Stimulated activated CD4-positive, alpha-beta T cell treated with anti-CD3 and anti-CD28 coated beads, Interleukin-1b, Interleukin-23, amount 100 ng/mL, for 24 hours (primary cell): ENCODE results near the gene PXMP2.
"Not testable (repeated sequence)": the region's sequence is repeated elsewhere in the genome, so short reads cannot be mapped to it uniquely, and the experiment has no call there.

ENCODE experiments used
- DNase-seq, 4 experiments: peaks; one replicate each; pipeline ENCODE4 v3.0.0-alpha.2; 2020; ENCODE audit warnings: low read depth in 4 of 4, low spot score in 1 of 4

The PXMP2 gene

GRCh38 chr12:132692030-132692429, 4.6 kb downstream of the PXMP2 start:
- not testable (repeated sequence) for DNase-seq

GRCh38 chr12:132694888-132695287, 7.5 kb downstream of the PXMP2 start:
- DNase-seq = not testable (repeated sequence)

DNA sequence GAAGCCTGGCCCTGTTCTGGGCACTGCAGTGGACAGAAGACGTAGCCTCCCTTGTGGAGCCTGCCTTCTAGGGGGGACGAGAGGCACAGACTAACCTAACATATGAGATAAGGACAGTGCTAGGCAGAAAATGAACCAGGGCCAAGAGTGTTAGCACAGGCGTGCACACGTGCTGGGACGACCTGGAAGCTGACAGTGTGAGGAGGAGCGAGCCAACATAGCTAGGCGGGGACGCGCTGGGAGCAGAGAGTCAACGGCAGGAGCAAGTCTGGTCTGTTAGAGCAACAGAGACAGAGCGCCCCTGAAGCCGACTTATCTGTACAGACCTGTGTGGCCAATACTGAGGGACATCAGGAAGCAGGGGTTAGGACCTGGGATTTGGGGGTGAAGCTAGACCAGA, 8.0 kb downstream of the PXMP2 start:
- no peak for DNase-seq

- DNase-seq = no peak
Observed at GRCh38 chr12:132698341-132698740, 11.0 kb downstream of the PXMP2 start.

- DNase-seq = no peak
Observed at GRCh38 chr12:132700212-132700822, 12.9 kb downstream of the PXMP2 start.

DNA sequence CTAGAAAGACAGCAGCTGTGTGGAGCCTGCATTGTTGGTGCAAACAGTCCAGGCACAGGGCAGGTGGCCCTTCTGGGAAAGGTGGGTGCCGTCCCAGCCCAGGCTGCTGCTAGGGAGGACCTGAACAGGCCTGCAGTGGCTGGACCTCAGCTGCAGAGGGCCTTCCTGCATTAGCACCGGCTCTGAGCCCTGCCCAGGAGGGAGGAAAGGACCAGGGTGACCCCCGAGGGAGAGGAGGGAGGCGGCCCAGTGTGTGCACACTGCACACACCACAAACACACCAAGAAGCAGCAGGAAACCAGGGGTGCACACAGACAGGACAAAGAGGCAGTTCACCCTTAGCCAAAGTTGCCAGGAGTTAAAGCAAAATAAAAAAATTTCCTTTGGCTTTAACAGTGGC, 15.3 kb downstream of the PXMP2 start:
- no peak for DNase-seq

- DNase-seq = no peak
Observed at GRCh38 chr12:132703641-132704040, 16.3 kb downstream of the PXMP2 start.

GRCh38 chr12:132707241-132707640, 19.9 kb downstream of the PXMP2 start:
- DNase-seq = no peak

GRCh38 chr12:132708150-132708549, 20.8 kb downstream of the PXMP2 start:
- DNase-seq = no peak

- no peak for DNase-seq
Observed at GRCh38 chr12:132710043-132710404, 22.6 kb downstream of the PXMP2 start.

GRCh38 chr12:132710405-132711079, 23.2 kb downstream of the PXMP2 start, which contains the start of gene PGAM5:
Gene PGAM5, plus strand, starts transcription at chr12:132710842. Its CDS starts 35 bp downstream, at chr12:132710877.
- peak; percentile 54 to 80 (median 67) for DNase-seq

DNA sequence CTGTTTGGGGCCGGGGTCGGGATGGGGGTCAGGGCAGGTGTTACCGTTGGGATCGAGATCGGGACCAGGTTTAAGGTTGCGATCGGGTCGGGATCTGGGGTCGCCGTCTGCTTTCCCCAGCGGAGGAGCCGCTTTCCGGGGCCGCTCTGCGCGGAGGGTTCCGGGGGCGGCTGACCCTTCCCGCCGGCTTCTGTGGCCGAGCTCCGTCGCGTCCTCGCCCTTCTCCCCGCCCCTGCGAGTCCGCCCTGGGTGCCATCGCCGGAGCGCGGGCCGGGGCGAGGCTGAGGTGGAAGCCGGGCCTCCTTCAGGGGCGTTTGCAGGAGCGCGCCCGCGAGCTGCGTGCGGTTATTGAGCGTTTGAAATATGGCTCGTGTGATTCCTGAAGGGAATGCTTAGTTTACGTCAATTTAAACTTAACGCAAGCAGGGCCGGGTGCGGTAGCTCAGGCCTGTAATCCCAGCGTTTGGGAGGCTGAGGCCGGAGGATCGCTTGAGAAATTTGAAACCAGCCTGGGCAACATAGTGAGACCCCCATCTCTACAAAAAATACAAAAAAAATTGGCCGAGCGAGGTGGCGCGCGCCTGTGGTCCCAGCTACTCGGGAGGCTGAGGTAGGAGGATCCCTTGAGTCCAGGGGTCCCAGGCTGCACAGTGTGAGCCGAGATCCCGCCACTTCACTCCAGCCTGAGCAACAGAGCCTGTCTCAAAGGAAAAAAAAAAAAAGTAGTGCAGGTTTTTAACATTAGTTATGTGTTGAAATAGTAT, 23.9 kb downstream of the PXMP2 start:
- no peak for DNase-seq

- DNase-seq = no peak
Observed at GRCh38 chr12:132713123-132713522, 25.7 kb downstream of the PXMP2 start.

DNA sequence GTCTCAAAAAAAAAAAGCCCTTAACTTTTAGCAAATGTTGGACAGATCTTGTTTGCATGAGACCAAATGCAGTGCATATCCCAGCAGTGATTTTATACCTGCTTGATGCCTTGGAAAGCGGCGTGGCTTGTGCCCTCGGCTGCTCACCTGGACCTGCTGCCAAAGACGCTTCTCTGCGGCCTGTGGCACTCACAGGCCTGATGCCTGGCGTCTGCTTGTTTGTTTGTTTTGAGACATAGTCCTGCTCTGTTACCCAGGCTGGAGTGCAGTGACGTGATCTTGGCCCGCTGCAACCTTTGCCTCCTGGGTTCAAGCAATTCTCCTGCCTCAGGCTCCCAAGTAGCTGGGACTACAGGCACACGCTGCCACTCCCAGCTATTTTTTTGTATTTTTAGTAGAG, 28.5 kb downstream of the PXMP2 start:
- DNase-seq = no peak

GRCh38 chr12:132716356-132716755, 29.0 kb downstream of the PXMP2 start:
- no peak for DNase-seq

- no peak for DNase-seq
Observed at GRCh38 chr12:132717011-132717410, 29.6 kb downstream of the PXMP2 start.

GRCh38 chr12:132717531-132718387, 30.4 kb downstream of the PXMP2 start:
- DNase-seq = no peak

DNA sequence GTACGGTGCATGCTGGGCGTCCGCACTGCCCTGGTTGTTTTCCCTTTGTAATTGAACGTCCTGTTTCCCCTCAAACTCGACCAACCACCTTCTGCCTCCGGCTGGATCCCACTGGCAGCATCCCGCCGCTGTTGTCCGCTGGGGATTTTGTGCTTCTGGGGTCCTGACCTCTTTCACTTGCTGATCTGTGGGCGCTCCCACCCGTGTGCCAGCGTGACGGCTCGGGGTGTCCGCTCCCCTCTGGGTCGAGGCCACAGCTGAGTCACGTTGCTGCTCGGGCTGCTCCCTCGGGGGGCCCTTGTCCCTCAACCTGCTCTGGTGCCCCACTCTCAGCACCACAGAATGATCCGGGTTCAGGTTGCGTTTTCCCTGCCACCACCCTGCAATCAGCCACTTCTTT, 31.3 kb downstream of the PXMP2 start:
- no peak for DNase-seq

- no peak for DNase-seq
Observed at GRCh38 chr12:132719141-132719953, 32.0 kb downstream of the PXMP2 start.

GRCh38 chr12:132719954-132720324, 32.6 kb downstream of the PXMP2 start:
- no peak for DNase-seq
